H1 (cell line): ENCODE results near the gene CALD1. TPM values are rescaled to one million over a fixed set of nuclear protein-coding genes. Genes with fewer than 3 reads are reported as not detected.

Experiments
- JUN ChIP-seq: IDR thresholded peaks from 2 replicates; pipeline ENCODE4 v1.6.1; 2011; ENCODE audit warnings: low read depth, mild to moderate bottlenecking, improper control_type of control experiment, low read length
- NANOG ChIP-seq: IDR thresholded peaks from 2 replicates; pipeline ENCODE4 v1.6.1; 2011; ENCODE audit warnings: low read length, low read depth, mild to moderate bottlenecking, inconsistent platforms; ENCODE audit not compliant: insufficient read depth, poor library complexity, severe bottlenecking
- NRF1 ChIP-seq: IDR thresholded peaks from 2 replicates; pipeline ENCODE4 v1.6.1; 2011; ENCODE audit warnings: mild to moderate bottlenecking, low read depth, low read length, improper control_type of control experiment
- polyA plus RNA-seq, 7 experiments: library from polyadenylated mRNA; depleted of rRNA in 3 of 7; stranded (reverse) in 5 of 7; unstranded in 2 of 7; fragments of >200 nt in 5 of 7; fragments of 200-250 nt in 2 of 7; gene quantifications; 1 replicate in 5 of 7; 2 replicates in 1 of 7; 4 replicates in 1 of 7; pipeline versions ENCODE4 v1.2.1 to v1.2.3, GENCODE V29; 2011 to 2013; ENCODE audit warnings: missing spikeins in 2 of 7, mixed read lengths in 2 of 7
- total RNA-seq: library from RNA; stranded (reverse); fragmentation: NEBNext Ultra II Directional; extraction: Animal tissue kit (Norgen Biotek cat#: 25700); gene quantifications from 2 replicates; pipeline ENCODE4 v1.2.1, GENCODE V29; 2021

Gene CALD1
- total and polyA plus RNA-seq, 2 of the 8 experiments (the other 6 are each of a cell fraction or from before 2014, with no cell fraction given): 34.3 to 177 TPM

- no peak for TF ChIP-seq NANOG
- TF ChIP-seq NRF1: no peak
- TF ChIP-seq JUN: no peak
These were observed 46.2 kb downstream of the CALD1 start (continued) for GRCh38 chr7:134825666-134826065.
